Keratinocyte (primary cell): ENCODE measurements around the gene DAPK1.

Experiments used
- EZH2 ChIP-seq: IDR thresholded peaks from one replicate; pipeline ENCODE4 v1.6.1; 2012; ENCODE audit warnings: inconsistent platforms, mild to moderate bottlenecking, low read length, moderate library complexity
- TF ChIP-seq, protein P1 (sequence below), 3 experiments: IDR thresholded peaks in 1 of 3; conservative IDR thresholded peaks in 1 of 3; optimal IDR thresholded peaks in 1 of 3; 2 replicates in 2 of 3; 3 replicates in 1 of 3; pipeline versions ENCODE3 to v1.5.1; 2011; ENCODE audit warnings: low read length in 3 of 3, mild to moderate bottlenecking in 3 of 3, moderate library complexity in 2 of 3, control low read depth in 1 of 3, inconsistent platforms in 1 of 3; ENCODE audit not compliant: insufficient read depth in 2 of 3; ENCODE audit errors: extremely low read depth in 1 of 3

DNA sequence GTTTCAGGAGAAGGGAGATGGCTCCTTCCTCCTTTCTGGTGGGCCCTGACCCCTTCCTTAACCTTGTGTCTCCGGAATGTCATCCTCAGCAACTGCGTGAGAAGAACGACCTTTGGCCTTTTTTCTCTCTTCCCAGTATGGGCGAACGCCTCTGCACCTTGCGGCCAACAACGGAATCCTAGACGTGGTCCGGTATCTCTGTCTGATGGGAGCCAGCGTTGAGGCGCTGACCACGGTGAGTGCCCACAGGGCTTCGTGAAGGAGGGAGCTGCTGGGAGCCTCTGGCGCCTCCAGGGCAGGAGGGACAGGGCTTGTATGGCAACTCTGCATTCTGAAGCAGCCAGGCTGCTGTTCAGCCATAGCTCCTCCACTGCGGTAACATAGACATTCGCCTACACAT, 160.2 kb downstream of the DAPK1 start:
- TF ChIP-seq, protein P1, sequence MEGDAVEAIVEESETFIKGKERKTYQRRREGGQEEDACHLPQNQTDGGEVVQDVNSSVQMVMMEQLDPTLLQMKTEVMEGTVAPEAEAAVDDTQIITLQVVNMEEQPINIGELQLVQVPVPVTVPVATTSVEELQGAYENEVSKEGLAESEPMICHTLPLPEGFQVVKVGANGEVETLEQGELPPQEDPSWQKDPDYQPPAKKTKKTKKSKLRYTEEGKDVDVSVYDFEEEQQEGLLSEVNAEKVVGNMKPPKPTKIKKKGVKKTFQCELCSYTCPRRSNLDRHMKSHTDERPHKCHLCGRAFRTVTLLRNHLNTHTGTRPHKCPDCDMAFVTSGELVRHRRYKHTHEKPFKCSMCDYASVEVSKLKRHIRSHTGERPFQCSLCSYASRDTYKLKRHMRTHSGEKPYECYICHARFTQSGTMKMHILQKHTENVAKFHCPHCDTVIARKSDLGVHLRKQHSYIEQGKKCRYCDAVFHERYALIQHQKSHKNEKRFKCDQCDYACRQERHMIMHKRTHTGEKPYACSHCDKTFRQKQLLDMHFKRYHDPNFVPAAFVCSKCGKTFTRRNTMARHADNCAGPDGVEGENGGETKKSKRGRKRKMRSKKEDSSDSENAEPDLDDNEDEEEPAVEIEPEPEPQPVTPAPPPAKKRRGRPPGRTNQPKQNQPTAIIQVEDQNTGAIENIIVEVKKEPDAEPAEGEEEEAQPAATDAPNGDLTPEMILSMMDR (optimal IDR thresholded peaks at IDR 0.05 in 1 of 3, IDR thresholded peaks at IDR 0.05 in 1 of 3, conservative IDR thresholded peaks at IDR 0.05 in 1 of 3; ENCODE audit: extremely low read depth in 1 of 3, insufficient read depth in 2 of 3, low read length in 3 of 3), result no peak
- no peak for TF ChIP-seq EZH2
